OCI-LY1 (cell line): ENCODE data around the gene KRTAP22-2.

Experiments used
- H2AFZ ChIP-seq: fragments of 200-600 bp; sonication (generic), shearing (Covaris generic); 2 replicates; pipeline ENCODE4 v1.6.0; 2014; ENCODE audit warnings: antibody characterized with exemption, mild to moderate bottlenecking, low read length
- H3F3A ChIP-seq: fragments of 200-600 bp; sonication (generic), shearing (Covaris generic); 2 replicates; pipeline ENCODE4 v1.6.0; 2014; ENCODE audit warnings: mild to moderate bottlenecking, antibody characterized with exemption, low read length, moderate library complexity; ENCODE audit not compliant: insufficient read depth
- H3K27ac ChIP-seq: fragments of 200-600 bp; sonication (generic); 2 replicates; pipeline ENCODE4 v1.5.1; 2014; ENCODE audit warnings: low read length, mixed run types, mild to moderate bottlenecking, low read depth; ENCODE audit not compliant: poor library complexity, severe bottlenecking
- H3K27me3 ChIP-seq: fragments of 200-600 bp; sonication (generic); 2 replicates; pipeline ENCODE4 v1.6.0; 2014; ENCODE audit warnings: antibody characterized with exemption, mild to moderate bottlenecking, low read length, moderate library complexity; ENCODE audit not compliant: insufficient read depth
- H3K36me3 ChIP-seq: fragments of 200-600 bp; sonication (generic); 2 replicates; pipeline ENCODE4 v1.6.1; 2014; ENCODE audit warnings: mild to moderate bottlenecking, antibody characterized with exemption, low read length, moderate library complexity, mixed read lengths; ENCODE audit not compliant: insufficient read depth
- H3K4me1 ChIP-seq: fragments of 200-600 bp; sonication (generic); 2 replicates; pipeline ENCODE4 v1.5.1; 2014; ENCODE audit warnings: mild to moderate bottlenecking, low read length, moderate library complexity; ENCODE audit not compliant: insufficient read depth, severe bottlenecking
- H3K4me2 ChIP-seq: fragments of 200-600 bp; sonication (generic), shearing (Covaris generic); 2 replicates; pipeline ENCODE4 v1.6.1; 2014; ENCODE audit warnings: low read length
- H3K4me3 ChIP-seq: fragments of 200-600 bp; sonication (generic); 2 replicates; pipeline ENCODE4 v1.5.1; 2014; ENCODE audit warnings: low read length, low read depth, mild to moderate bottlenecking, mixed read lengths; ENCODE audit not compliant: poor library complexity, severe bottlenecking
- H3K79me2 ChIP-seq: fragments of 200-600 bp; shearing (Covaris generic); 2 replicates; pipeline ENCODE4 v1.6.1; 2016; ENCODE audit warnings: mixed run types, low read length, mixed read lengths; ENCODE audit not compliant: insufficient read depth
- H3K9ac ChIP-seq: fragments of 200-600 bp; sonication (generic), shearing (Covaris generic); 2 replicates; pipeline ENCODE4 v1.6.1; 2014; ENCODE audit warnings: mild to moderate bottlenecking, low read length, mixed read lengths
- H3K9me2 ChIP-seq: fragments of 200-600 bp; sonication (generic), shearing (Covaris generic); 2 replicates; pipeline ENCODE4 v1.6.1; 2014; ENCODE audit warnings: low read depth, mild to moderate bottlenecking, low read length, mixed read lengths
- H3K9me3 ChIP-seq: fragments of 200-600 bp; shearing (Covaris generic); 2 replicates; pipeline ENCODE4 v1.6.1; 2014; ENCODE audit warnings: low read length, mixed read lengths
- H4K20me1 ChIP-seq: fragments of 200-600 bp; sonication (generic), shearing (Covaris generic); 2 replicates; pipeline ENCODE4 v1.6.0; 2016; ENCODE audit warnings: mild to moderate bottlenecking, low read length; ENCODE audit not compliant: insufficient read depth
- CTCF ChIP-seq: fragments of 200-600 bp; sonication (generic), shearing (Covaris generic); IDR thresholded peaks from 2 replicates; pipeline ENCODE4 v1.5.1; 2017; ENCODE audit warnings: mild to moderate bottlenecking, antibody characterized with exemption, low read length, moderate library complexity, mixed read lengths
- EZH2 ChIP-seq: fragments of 200-600 bp; sonication (generic), shearing (Covaris generic); IDR thresholded peaks from 2 replicates; pipeline ENCODE4 v1.8.0; 2017; ENCODE audit warnings: borderline replicate concordance, mixed run types, mild to moderate bottlenecking, antibody characterized with exemption, low read length, moderate library complexity, mixed read lengths

Gene KRTAP22-2

GRCh38 chr21:30616125-30616524 lies 25.9 kb upstream of the KRTAP22-2 start, which contains the start of gene KRTAP20-1:
KRTAP20-1 (plus strand) TSS chr21:30616425; CDS start chr21:30616455, 30 bp downstream.
- Histone ChIP-seq H3K79me2 (no peaks in the 10 kb centered on the region), H3K9me2 (no peaks in the 10 kb centered on the region), H4K20me1 (no peaks in the 10 kb centered on the region), H3F3A (no peaks in the 10 kb centered on the region), H3K36me3 (no peaks in the 10 kb centered on the region), H3K27ac (no peak within 1 kb of the TSS), H3K4me1 (no peaks in the 10 kb centered on the region), H3K27me3 (no peaks in the 10 kb centered on the region), H3K9me3 (no peaks in the 10 kb centered on the region), H3K4me2 (no peak within 1 kb of the TSS), H3K4me3 (no peak within 1 kb of the TSS), H2AFZ (no peak within 1 kb of the TSS), H3K9ac (no peak within 1 kb of the TSS)
- TF ChIP-seq EZH2 (no peak), CTCF (no peak)

DNA sequence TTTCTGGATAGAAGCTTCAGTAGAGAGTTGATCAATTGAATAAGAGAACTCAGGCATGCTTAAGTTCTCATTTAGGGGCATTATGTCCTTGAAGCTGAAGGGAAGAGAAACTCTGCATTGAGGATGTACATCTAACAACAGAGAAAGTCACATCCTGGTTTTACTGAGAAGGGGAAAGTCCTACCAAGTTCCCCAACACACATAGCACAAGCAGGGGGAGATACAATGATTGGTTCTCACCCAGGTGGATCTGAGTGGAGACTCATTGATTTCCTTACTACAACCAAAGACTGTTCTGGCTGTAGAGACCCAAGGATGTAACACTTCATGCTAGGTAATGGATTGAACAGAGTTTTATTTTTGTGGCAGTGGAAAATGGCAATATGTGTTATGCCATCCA lies 25.0 kb upstream of the KRTAP22-2 start:
- H3K9me3 ChIP-seq = no peaks in the 10 kb centered on the region
- H3K4me1 ChIP-seq = no peaks in the 10 kb centered on the region

GRCh38 chr21:30613836-30614235 lies 23.6 kb upstream of the KRTAP22-2 start, which contains the start of gene KRTAP6-1:
KRTAP6-1 (minus strand) TSS chr21:30613930; CDS start chr21:30613904, 26 bp downstream.
- Histone ChIP-seq H3K9me3 (no peaks in the 10 kb centered on the region), H3K4me1 (no peaks in the 10 kb centered on the region), H3K9me2 (no peaks in the 10 kb centered on the region), H3K9ac (no peak within 1 kb of the TSS), H3K36me3 (no peaks in the 10 kb centered on the region), H3K4me3 (no peak within 1 kb of the TSS), H2AFZ (no peak within 1 kb of the TSS), H3K27me3 (no peaks in the 10 kb centered on the region), H4K20me1 (no peaks in the 10 kb centered on the region), H3K27ac (no peak within 1 kb of the TSS), H3K79me2 (no peaks in the 10 kb centered on the region), H3F3A (no peaks in the 10 kb centered on the region), H3K4me2 (no peak within 1 kb of the TSS)
- no peak for TF ChIP-seq CTCF

More for the DNA sequence above, 25.0 kb upstream of the KRTAP22-2 start:
- H3K27me3 ChIP-seq = no peaks in the 10 kb centered on the region
- H4K20me1 ChIP-seq = no peaks in the 10 kb centered on the region
- no peak overlapping the region for H2AFZ ChIP-seq
- no peaks in the 10 kb centered on the region for H3K79me2 ChIP-seq
- TF ChIP-seq CTCF (no peak), EZH2 (no peak)
- no peak overlapping the region for H3K4me3 ChIP-seq
- H3K27ac ChIP-seq = no peak overlapping the region
- no peaks in the 10 kb centered on the region for H3F3A ChIP-seq
- H3K9me2 ChIP-seq = no peaks in the 10 kb centered on the region
- no peaks in the 10 kb centered on the region for H3K36me3 ChIP-seq
- H3K9ac ChIP-seq = no peak overlapping the region
- H3K4me2 ChIP-seq = no peak overlapping the region
